K562 (cell line): ENCODE data around the gene UBE2B. TPM values are rescaled to one million over a fixed set of nuclear protein-coding genes. Genes with fewer than 3 reads are reported as not detected.

Experiments
- ATAC-seq: fragments of 200-7000 bp; cut with Tn5 transposase; 3 replicates; pipeline ENCODE4 v1.9.1; 2020; ENCODE audit warnings: moderate library complexity
- BruUV-seq: library from RNA; stranded (reverse); fragments of 400-500 nt; replicated peaks from 2 replicates; lab custom pipeline; 2021; lab: Mats Ljungman, UMichigan
- CTCF ChIA-PET: fragments of 300-600 bp; formaldehyde crosslinking; extraction: SDS; loops from one replicate; lab custom pipeline; 2021; ENCODE audit warnings: low intra/inter-chr PET ratio; lab: Yijun Ruan, JAX
- POLR2A ChIA-PET: fragments of 300-600, 350-650 bp; sonication (Branson Sonifier 250); formaldehyde crosslinking; extraction: SDS; loops from one replicate; lab custom pipeline; 2021; ENCODE audit warnings: antibody characterized with exemption, inconsistent platforms; lab: Yijun Ruan, JAX
- DNase-seq, 4 experiments: peaks; one replicate each; pipeline versions ENCODE4 v3.0.0 to v3.0.0-alpha.2; 2011 to 2018; ENCODE audit warnings: low spot score in 3 of 4, mixed read lengths in 3 of 4; ENCODE audit errors: extremely low read depth in 1 of 4
- FAIRE-seq: peaks from 2 replicates; lab custom pipeline; 2011; peaks lifted over from hg19 to GRCh38; lab: Jason Lieb, UNC
- H2AFZ ChIP-seq: 2 replicates; pipeline ENCODE4 v1.6.0; 2011; ENCODE audit warnings: low read depth, low read length, control low read depth, inconsistent platforms
- H3K27ac ChIP-seq: fragments of 200-600 bp; 3 replicates; pipeline ENCODE4 v1.8.0; 2011; ENCODE audit warnings: low read depth, mild to moderate bottlenecking, control low read depth, inconsistent platforms, low read length, moderate library complexity, mixed read lengths; ENCODE audit errors: extremely low read depth
- H3K27me3 ChIP-seq, 2 experiments: fragments of 300-600 bp in 1 of 2; 2 replicates in 1 of 2; 3 replicates in 1 of 2; pipeline versions ENCODE4 v1.6.0 to v1.8.0; 2011; ENCODE audit warnings: inconsistent platforms in 2 of 2, low read length in 2 of 2, mild to moderate bottlenecking in 1 of 2, mixed read lengths in 1 of 2, moderate library complexity in 1 of 2; ENCODE audit not compliant: control insufficient read depth in 2 of 2, insufficient read depth in 2 of 2
- H3K36me3 ChIP-seq: fragments of 300-600 bp; 3 replicates; pipeline ENCODE4 v1.8.0; 2011; ENCODE audit warnings: mild to moderate bottlenecking, low read length, inconsistent platforms; ENCODE audit not compliant: control insufficient read depth, insufficient read depth
- H3K4me1 ChIP-seq, 2 experiments: fragments of 200-600 bp in 1 of 2; replicated peaks in 1 of 2; 2 replicates in 1 of 2; 3 replicates in 1 of 2; pipeline versions ENCODE4 v1.5.1 to v1.8.0; 2011; ENCODE audit warnings: inconsistent platforms in 2 of 2, low read length in 2 of 2, mild to moderate bottlenecking in 1 of 2, mixed read lengths in 1 of 2, moderate library complexity in 1 of 2; ENCODE audit not compliant: control insufficient read depth in 2 of 2, insufficient read depth in 2 of 2
- H3K4me2 ChIP-seq: 2 replicates; pipeline ENCODE4 v1.6.1; 2011; ENCODE audit warnings: low read length, control low read depth, inconsistent platforms, mixed read lengths; ENCODE audit not compliant: insufficient read depth
- H3K4me3 ChIP-seq: fragments of 200-600 bp; sonication (generic), shearing (Covaris generic); 2 replicates; pipeline ENCODE4 v1.5.1; 2016; ENCODE audit warnings: control low read depth, inconsistent platforms
- H3K79me2 ChIP-seq: fragments of 200-600 bp; 3 replicates; pipeline ENCODE4 v1.8.0; 2011; ENCODE audit warnings: low read length, inconsistent platforms; ENCODE audit not compliant: control insufficient read depth, insufficient read depth
- H3K9ac ChIP-seq, 2 experiments: 2 replicates each; pipeline versions ENCODE4 v1.6.0 to v1.6.1; 2011; ENCODE audit warnings: low read depth in 2 of 2, low read length in 2 of 2, control low read depth in 1 of 2, inconsistent platforms in 1 of 2, mild to moderate bottlenecking in 1 of 2, mixed read lengths in 1 of 2; ENCODE audit not compliant: insufficient read depth in 1 of 2
- H3K9me1 ChIP-seq: one replicate; pipeline ENCODE4 v1.6.0; 2011; ENCODE audit warnings: inconsistent platforms, mild to moderate bottlenecking, low read length, moderate library complexity; ENCODE audit not compliant: control insufficient read depth, insufficient read depth
- H3K9me3 ChIP-seq: replicated peaks from 2 replicates; pipeline ENCODE4 v1.5.1; 2011; ENCODE audit warnings: low read depth, low read length, inconsistent platforms; ENCODE audit not compliant: control insufficient read depth, insufficient read depth
- H4K20me1 ChIP-seq: replicated peaks from 2 replicates; pipeline ENCODE4 v1.6.1; 2011; ENCODE audit warnings: low read length, inconsistent platforms, mixed read lengths; ENCODE audit not compliant: control insufficient read depth, insufficient read depth
- ATF7 ChIP-seq: fragments of 450-650 bp; IDR thresholded peaks from 2 replicates; pipeline ENCODE4 v1.7.1; 2014; ENCODE audit warnings: mild to moderate bottlenecking, moderate library complexity
- C11orf30 ChIP-seq: fragments of 450-650 bp; IDR thresholded peaks from 2 replicates; pipeline ENCODE4 v1.6.1; 2016; ENCODE audit warnings: low read depth, mild to moderate bottlenecking
- MEIS2 ChIP-seq: fragments of 450-650 bp; IDR thresholded peaks from 2 replicates; pipeline ENCODE4 v1.6.1; 2014; ENCODE audit warnings: mild to moderate bottlenecking; ENCODE audit not compliant: partially characterized antibody
- PHF8 ChIP-seq: fragments of 200-600 bp; sonication (generic); IDR thresholded peaks from 2 replicates; pipeline ENCODE4 v1.6.1; 2012; ENCODE audit warnings: mixed run types, mild to moderate bottlenecking, inconsistent platforms, low read length, moderate library complexity, borderline replicate concordance
- POLR2AphosphoS5 ChIP-seq: IDR thresholded peaks from 2 replicates; pipeline ENCODE4 v1.6.1; 2011; ENCODE audit warnings: mild to moderate bottlenecking, low read depth, low read length, moderate library complexity; ENCODE audit not compliant: control insufficient read depth, insufficient read depth
- PRMT5 ChIP-seq: sonication (generic); formaldehyde crosslinking; IDR thresholded peaks from 2 replicates; pipeline ENCODE4 v1.5.0; 2020; ENCODE audit warnings: missing genetic modification reagents
- PTRF ChIP-seq: fragments of 450-650 bp; IDR thresholded peaks from 2 replicates; pipeline ENCODE4 v1.6.1; 2016; ENCODE audit warnings: mild to moderate bottlenecking, missing genetic modification characterization, missing compliant biosample characterization
- RBM39 ChIP-seq: fragments of 200-400 bp; formaldehyde crosslinking; optimal IDR thresholded peaks from 2 replicates; pipeline ENCODE3; 2018; ENCODE audit warnings: low read depth, low read length
- SMAD4 ChIP-seq: fragments of 250-450 bp; sonication (Bioruptor Pico); conservative IDR thresholded peaks from 2 replicates; pipeline ENCODE4 v1.8.0; 2021; ENCODE audit warnings: inconsistent platforms, mild to moderate bottlenecking, moderate library complexity
- SMC3 ChIP-seq: conservative IDR thresholded peaks from 2 replicates; pipeline ENCODE4 v1.6.1; 2011; ENCODE audit warnings: low read depth, low read length, improper control_type of control experiment; ENCODE audit not compliant: insufficient read depth
- TEAD4 ChIP-seq, 2 experiments: sonication (generic) in 1 of 2; formaldehyde crosslinking in 1 of 2; IDR thresholded peaks; 2 replicates each; pipeline versions ENCODE4 v1.6.1 to v1.8.0; 2012 to 2022; ENCODE audit warnings: borderline replicate concordance in 1 of 2, inconsistent platforms in 1 of 2, low read length in 1 of 2, mild to moderate bottlenecking in 1 of 2, missing genetic modification reagents in 1 of 2
- ZC3H11A ChIP-seq: IDR thresholded peaks from 2 replicates; pipeline ENCODE4 v1.6.1; 2012; ENCODE audit warnings: low read depth, low read length, improper control_type of control experiment
- ZKSCAN1 ChIP-seq: fragments of 150-350 bp; IDR thresholded peaks from 2 replicates; pipeline ENCODE4 v1.6.1; 2016; ENCODE audit warnings: low read depth, low read length
- ZNF76 ChIP-seq: fragments of 250-450 bp; sonication (Bioruptor Pico); IDR thresholded peaks from 2 replicates; pipeline ENCODE4 v1.4.0; 2020; ENCODE audit warnings: mild to moderate bottlenecking, moderate library complexity, borderline replicate concordance
- WGBS: fragments of 100-300 bp; shearing (Covaris generic); methylation state at CpG from one replicate; pipeline ENCODE4 v1.1.6; 2016; ENCODE audit warnings: low coverage, mixed read lengths; ENCODE audit not compliant: insufficient coverage; ENCODE audit errors: missing lambda C conversion rate; 5-methylcytosine and 5-hydroxymethylcytosine counted together
- in situ Hi-C: fragments of 300-500 bp; cut with MboI; formaldehyde crosslinking; loops from 4 replicates; pipeline ENCODE4 v1.15.0; 2018; ENCODE audit warnings: inconsistent platforms, mixed read lengths
- intact Hi-C: fragments of 100-400 bp; cut with micrococcal nuclease; formaldehyde crosslinking; loops from 2 replicates; pipeline ENCODE4 v1.14.2; 2022
- polyA plus RNA-seq, 8 experiments: library from polyadenylated mRNA; depleted of rRNA in 4 of 8; stranded (reverse) in 5 of 8; unstranded in 3 of 8; fragments of >200 nt; fragmentation: Nextera tagmentation in 2 of 8; fragmentation: Illumina TruSeq in 1 of 8; extraction: Ambion mirVana in 2 of 8; extraction: Trizol in 1 of 8; gene quantifications; 2 replicates each; pipeline versions ENCODE4 v1.2.1 to v1.2.3, GENCODE V29; 2011 to 2014; ENCODE audit warnings: inconsistent platforms in 1 of 8, missing spikeins in 1 of 8
- total RNA-seq, 7 experiments: library from RNA; depleted of rRNA in 6 of 7; stranded (reverse); fragments of >200 nt in 6 of 7; fragmentation: Illumina TruSeq in 2 of 7; extraction: Trizol in 2 of 7; gene quantifications; 2 replicates each; pipeline versions ENCODE4 v1.2.1 to v1.2.3, GENCODE V29; 2011 to 2021; ENCODE audit warnings: low replicate concordance in 1 of 7
- TF ChIP-seq, protein P1 (sequence below): fragments of 450-650 bp; IDR thresholded peaks from 2 replicates; pipeline ENCODE4 v1.6.1; 2014; ENCODE audit warnings: low read depth, mild to moderate bottlenecking, moderate library complexity, borderline replicate concordance
- TF ChIP-seq, protein P2 (sequence below), 3 experiments: IDR thresholded peaks in 2 of 3; conservative IDR thresholded peaks in 1 of 3; 2 replicates each; pipeline ENCODE4 v1.5.1; 2011 to 2012; ENCODE audit warnings: low read length in 3 of 3, mild to moderate bottlenecking in 3 of 3, control low read depth in 2 of 3, improper control_type of control experiment in 1 of 3, inconsistent platforms in 1 of 3, low read depth in 1 of 3, mixed read lengths in 1 of 3, moderate library complexity in 1 of 3; ENCODE audit not compliant: insufficient read depth in 2 of 3

The UBE2B gene
- total and polyA plus RNA-seq, 9 of the 15 experiments (the other 6 are each of a cell fraction or from before 2014, with no cell fraction given) = 13.1 to 198 (median 75.5) TPM

DNA sequence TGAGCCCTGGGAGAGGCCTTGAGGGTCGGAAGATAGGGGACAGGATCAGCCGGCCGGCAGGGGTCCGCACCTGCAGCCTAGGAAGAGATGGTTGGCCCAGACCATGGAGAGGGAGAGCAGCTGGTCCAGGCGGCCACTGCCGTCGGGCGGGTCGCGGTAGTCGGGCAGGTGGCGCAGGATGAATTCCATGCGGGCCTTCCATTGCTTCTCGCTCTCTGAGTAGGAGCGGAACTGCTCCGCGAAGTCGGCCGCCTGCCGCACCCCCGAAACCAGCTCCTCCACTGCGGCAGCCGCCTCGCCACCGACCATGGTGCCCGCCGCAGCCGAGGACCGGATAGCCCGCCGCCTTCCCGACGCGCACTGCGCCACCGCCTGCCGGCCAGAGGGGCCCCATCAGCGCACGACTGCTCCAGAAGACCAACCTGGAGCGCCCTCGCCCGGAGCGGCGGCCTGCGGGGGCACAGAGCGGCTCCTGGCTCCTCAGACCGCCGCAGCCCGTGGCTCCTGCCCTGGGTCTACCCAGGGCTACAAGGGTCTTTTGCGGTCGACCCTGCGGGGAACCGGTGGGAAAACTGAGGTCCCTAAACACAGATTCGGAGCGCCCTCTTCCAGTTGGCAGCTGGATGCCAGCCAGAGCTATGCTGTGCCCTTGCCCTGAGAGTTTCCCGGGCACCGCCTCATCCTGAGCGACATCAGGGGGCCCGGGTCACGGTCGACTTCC, 40.3 kb downstream of the UBE2B start, which contains the start of gene CDKN2AIPNL:
TSS of gene CDKN2AIPNL (minus strand) at position 336 of the 721 bp plus-strand sequence. CDS start at position 309, 27 bp downstream.
- DNase-seq (peak; percentile 89 to 92 (median 91)), FAIRE-seq (peak; percentile 63), ATAC-seq (peak; percentile 99)
- 1% methylated on average over 39 of the region's 61 CpGs for WGBS
- Histone ChIP-seq H3K4me1 (peaks cover 18 to 25% of the 10 kb centered on the region in 2 experiments), H3K79me2 (peaks cover 28% of the 10 kb centered on the region), H3K9me3 (no peaks in the 10 kb centered on the region), H3K4me3 (peak within 1 kb of the TSS; percentile 84), H3K27ac (peak within 1 kb of the TSS; percentile 73), H4K20me1 (no peaks in the 10 kb centered on the region), H2AFZ (peak within 1 kb of the TSS; percentile 98), H3K9me1 (no peaks in the 10 kb centered on the region), H3K36me3 (peaks cover 20% of the 10 kb centered on the region; the same call in 2 of the 3 replicates), H3K27me3 (no peaks in the 10 kb centered on the region), H3K4me2 (peak within 1 kb of the TSS; percentile 87), H3K9ac (peak within 1 kb of the TSS; percentile 77 to 98)
- intact Hi-C loops = loop anchor here (2.0 to 5.0 kb wide), 4 partner anchors 56 to 166 kb away; no protein-coding TSS in a partner anchor
- no TSS peak for BruUV-seq
- CTCF ChIA-PET = interaction anchor here (1.6 kb wide), 2 partner anchors 101 to 115 kb away, joined by 3 to 5 read pairs; no protein-coding TSS in a partner anchor
- in situ Hi-C loops = loop anchor here (5.0 kb wide), 1 partner anchor 101 kb away; no protein-coding TSS in a partner anchor
- POLR2A ChIA-PET = interaction anchor here (1.0 to 2.2 kb wide), 8 partner anchors 11 to 114 kb away, joined by 3 to 18 read pairs (median 4); partner anchors contain the start of gene JADE2
- TF ChIP-seq SMC3 (peak; percentile 60), C11orf30 (peak; percentile 89), PTRF (tag) (no peak), PRMT5 (CRISPR knock-in tag) (0 out of 2 replicates have a peak, but pooled peaks have one; percentile 14), TEAD4 (IDR thresholded peaks at IDR 0.05; ENCODE audit: low read length) (peak; percentile 31; the same call in 1 of the 2 replicates), TEAD4 (CRISPR knock-in tag; IDR thresholded peaks at IDR 0.05; ENCODE audit: borderline replicate concordance) (peak; percentile 90; the same call in 1 of the 2 replicates), POLR2AphosphoS5 (peak; percentile 85), RBM39 (no peak), ZNF76 (peak; percentile 99), ATF7 (peak; percentile 71), MEIS2 (no peak), ZC3H11A (no peak), ZKSCAN1 (0 out of 2 replicates have a peak, but pooled peaks have one; percentile 26), PHF8 (peak; percentile 95; the same call in 1 of the 2 replicates), SMAD4 (CRISPR knock-in tag) (peak; percentile 95)
- TF ChIP-seq, protein P1, sequence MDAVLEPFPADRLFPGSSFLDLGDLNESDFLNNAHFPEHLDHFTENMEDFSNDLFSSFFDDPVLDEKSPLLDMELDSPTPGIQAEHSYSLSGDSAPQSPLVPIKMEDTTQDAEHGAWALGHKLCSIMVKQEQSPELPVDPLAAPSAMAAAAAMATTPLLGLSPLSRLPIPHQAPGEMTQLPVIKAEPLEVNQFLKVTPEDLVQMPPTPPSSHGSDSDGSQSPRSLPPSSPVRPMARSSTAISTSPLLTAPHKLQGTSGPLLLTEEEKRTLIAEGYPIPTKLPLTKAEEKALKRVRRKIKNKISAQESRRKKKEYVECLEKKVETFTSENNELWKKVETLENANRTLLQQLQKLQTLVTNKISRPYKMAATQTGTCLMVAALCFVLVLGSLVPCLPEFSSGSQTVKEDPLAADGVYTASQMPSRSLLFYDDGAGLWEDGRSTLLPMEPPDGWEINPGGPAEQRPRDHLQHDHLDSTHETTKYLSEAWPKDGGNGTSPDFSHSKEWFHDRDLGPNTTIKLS = peak; percentile 88; the same call in 1 of the 2 replicates
- TF ChIP-seq, protein P2, sequence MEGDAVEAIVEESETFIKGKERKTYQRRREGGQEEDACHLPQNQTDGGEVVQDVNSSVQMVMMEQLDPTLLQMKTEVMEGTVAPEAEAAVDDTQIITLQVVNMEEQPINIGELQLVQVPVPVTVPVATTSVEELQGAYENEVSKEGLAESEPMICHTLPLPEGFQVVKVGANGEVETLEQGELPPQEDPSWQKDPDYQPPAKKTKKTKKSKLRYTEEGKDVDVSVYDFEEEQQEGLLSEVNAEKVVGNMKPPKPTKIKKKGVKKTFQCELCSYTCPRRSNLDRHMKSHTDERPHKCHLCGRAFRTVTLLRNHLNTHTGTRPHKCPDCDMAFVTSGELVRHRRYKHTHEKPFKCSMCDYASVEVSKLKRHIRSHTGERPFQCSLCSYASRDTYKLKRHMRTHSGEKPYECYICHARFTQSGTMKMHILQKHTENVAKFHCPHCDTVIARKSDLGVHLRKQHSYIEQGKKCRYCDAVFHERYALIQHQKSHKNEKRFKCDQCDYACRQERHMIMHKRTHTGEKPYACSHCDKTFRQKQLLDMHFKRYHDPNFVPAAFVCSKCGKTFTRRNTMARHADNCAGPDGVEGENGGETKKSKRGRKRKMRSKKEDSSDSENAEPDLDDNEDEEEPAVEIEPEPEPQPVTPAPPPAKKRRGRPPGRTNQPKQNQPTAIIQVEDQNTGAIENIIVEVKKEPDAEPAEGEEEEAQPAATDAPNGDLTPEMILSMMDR (IDR thresholded peaks at IDR 0.05 in 2 of 3, conservative IDR thresholded peaks at IDR 0.05 in 1 of 3; ENCODE audit: insufficient read depth in 2 of 3, low read depth in 1 of 3, low read length in 3 of 3) = peak; percentile 67 to 92 (median 79)
